ENCODE results near the gene OGFOD2. TPM values are rescaled to one million over a fixed set of nuclear protein-coding genes. Genes with fewer than 3 reads are reported as not detected.

The OGFOD2 gene
- total and polyA plus RNA-seq, 4 donors: 8.0 to 18.6 (median 12.3) TPM

- H3K9ac ChIP-seq (ENCODE audit: low read depth in 1 of 2, low read length in 2 of 2): no peak overlapping the region
- H3K4me3 ChIP-seq (ENCODE audit: low read depth in 1 of 3, low read length in 3 of 3): no peak overlapping the region
- WGBS: 96% methylated on average over 9 of the region's 9 CpGs
- H3K27ac ChIP-seq (ENCODE audit: low read depth in 1 of 2, low read length in 2 of 2): no peak overlapping the region
- no peak for DNase-seq (ENCODE audit: low spot score)
- H3K27me3 ChIP-seq (ENCODE audit: control insufficient read depth in 4 of 4, insufficient read depth in 4 of 4, low read length in 3 of 4): no peaks in the 10 kb centered on the region
- no peak for TF ChIP-seq SP1 (IDR thresholded peaks at IDR 0.05)
- TF ChIP-seq RAD21 (IDR thresholded peaks at IDR 0.05): no peak
- TF ChIP-seq MAX (IDR thresholded peaks at IDR 0.05): no peak
- TF ChIP-seq FOXA1 (IDR thresholded peaks at IDR 0.05): no peak
- no peak for TF ChIP-seq JUND (IDR thresholded peaks at IDR 0.05)
- H3K4me1 ChIP-seq (ENCODE audit: control insufficient read depth in 4 of 4, insufficient read depth in 4 of 4, low read length in 3 of 4): peaks cover 0 to 2% (median 0%) of the 10 kb centered on the region in 4 donors
- peaks cover 0 to 25% (median 7%) of the 10 kb centered on the region in 4 donors for H3K36me3 ChIP-seq (ENCODE audit: control insufficient read depth in 4 of 4, insufficient read depth in 3 of 4, low read depth in 1 of 4, low read length in 3 of 4)
- H3K9me3 ChIP-seq (ENCODE audit: control insufficient read depth in 4 of 4, low read length in 3 of 4): no peaks in the 10 kb centered on the region
Measured at GRCh38 chr12:123026094-123026853, 51.2 kb downstream of the OGFOD2 start.

- Histone ChIP-seq H3K4me1 (ENCODE audit: control insufficient read depth in 4 of 4, insufficient read depth in 4 of 4, low read length in 3 of 4) (peaks cover 0 to 2% (median 0%) of the 10 kb centered on the region in 4 donors), H3K9ac (ENCODE audit: low read depth in 1 of 2, low read length in 2 of 2) (no peak overlapping the region), H3K9me3 (ENCODE audit: control insufficient read depth in 4 of 4, low read length in 3 of 4) (no peaks in the 10 kb centered on the region), H3K27ac (ENCODE audit: low read depth in 1 of 2, low read length in 2 of 2) (no peak overlapping the region), H3K4me3 (ENCODE audit: low read depth in 1 of 3, low read length in 3 of 3) (no peak overlapping the region), H3K36me3 (ENCODE audit: control insufficient read depth in 4 of 4, insufficient read depth in 3 of 4, low read depth in 1 of 4, low read length in 3 of 4) (peaks cover 3 to 28% (median 9%) of the 10 kb centered on the region in 4 donors), H3K27me3 (ENCODE audit: control insufficient read depth in 4 of 4, insufficient read depth in 4 of 4, low read length in 3 of 4) (no peaks in the 10 kb centered on the region)
- no peak for DNase-seq (ENCODE audit: low spot score)
- 89% methylated on average over 19 of the region's 19 CpGs for WGBS
- TF ChIP-seq EGR1 (IDR thresholded peaks at IDR 0.05; ENCODE audit: low read depth in 2 of 2): no peak
- no peak for TF ChIP-seq GABPA (IDR thresholded peaks at IDR 0.05 in 1 of 2, conservative IDR thresholded peaks at IDR 0.05 in 1 of 2)
- TF ChIP-seq FOXA2 (IDR thresholded peaks at IDR 0.05): no peak
- TF ChIP-seq JUND (IDR thresholded peaks at IDR 0.05): no peak
- TF ChIP-seq HNF4A (conservative IDR thresholded peaks at IDR 0.05): no peak
- no peak for TF ChIP-seq RXRA (IDR thresholded peaks at IDR 0.05)
- TF ChIP-seq ATF3 (IDR thresholded peaks at IDR 0.05): no peak
- TF ChIP-seq YY1 (IDR thresholded peaks at IDR 0.05): no peak
- no peak for TF ChIP-seq TAF1 (conservative IDR thresholded peaks at IDR 0.05)
- TF ChIP-seq FOXA1 (IDR thresholded peaks at IDR 0.05): no peak
- no peak for TF ChIP-seq SP1 (IDR thresholded peaks at IDR 0.05)
- TF ChIP-seq, protein P1, sequence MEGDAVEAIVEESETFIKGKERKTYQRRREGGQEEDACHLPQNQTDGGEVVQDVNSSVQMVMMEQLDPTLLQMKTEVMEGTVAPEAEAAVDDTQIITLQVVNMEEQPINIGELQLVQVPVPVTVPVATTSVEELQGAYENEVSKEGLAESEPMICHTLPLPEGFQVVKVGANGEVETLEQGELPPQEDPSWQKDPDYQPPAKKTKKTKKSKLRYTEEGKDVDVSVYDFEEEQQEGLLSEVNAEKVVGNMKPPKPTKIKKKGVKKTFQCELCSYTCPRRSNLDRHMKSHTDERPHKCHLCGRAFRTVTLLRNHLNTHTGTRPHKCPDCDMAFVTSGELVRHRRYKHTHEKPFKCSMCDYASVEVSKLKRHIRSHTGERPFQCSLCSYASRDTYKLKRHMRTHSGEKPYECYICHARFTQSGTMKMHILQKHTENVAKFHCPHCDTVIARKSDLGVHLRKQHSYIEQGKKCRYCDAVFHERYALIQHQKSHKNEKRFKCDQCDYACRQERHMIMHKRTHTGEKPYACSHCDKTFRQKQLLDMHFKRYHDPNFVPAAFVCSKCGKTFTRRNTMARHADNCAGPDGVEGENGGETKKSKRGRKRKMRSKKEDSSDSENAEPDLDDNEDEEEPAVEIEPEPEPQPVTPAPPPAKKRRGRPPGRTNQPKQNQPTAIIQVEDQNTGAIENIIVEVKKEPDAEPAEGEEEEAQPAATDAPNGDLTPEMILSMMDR (IDR thresholded peaks at IDR 0.05; ENCODE audit: low read depth, low read length, missing input control): no peak
- no peak for TF ChIP-seq HNF4G (IDR thresholded peaks at IDR 0.05)
- TF ChIP-seq, protein P2, sequence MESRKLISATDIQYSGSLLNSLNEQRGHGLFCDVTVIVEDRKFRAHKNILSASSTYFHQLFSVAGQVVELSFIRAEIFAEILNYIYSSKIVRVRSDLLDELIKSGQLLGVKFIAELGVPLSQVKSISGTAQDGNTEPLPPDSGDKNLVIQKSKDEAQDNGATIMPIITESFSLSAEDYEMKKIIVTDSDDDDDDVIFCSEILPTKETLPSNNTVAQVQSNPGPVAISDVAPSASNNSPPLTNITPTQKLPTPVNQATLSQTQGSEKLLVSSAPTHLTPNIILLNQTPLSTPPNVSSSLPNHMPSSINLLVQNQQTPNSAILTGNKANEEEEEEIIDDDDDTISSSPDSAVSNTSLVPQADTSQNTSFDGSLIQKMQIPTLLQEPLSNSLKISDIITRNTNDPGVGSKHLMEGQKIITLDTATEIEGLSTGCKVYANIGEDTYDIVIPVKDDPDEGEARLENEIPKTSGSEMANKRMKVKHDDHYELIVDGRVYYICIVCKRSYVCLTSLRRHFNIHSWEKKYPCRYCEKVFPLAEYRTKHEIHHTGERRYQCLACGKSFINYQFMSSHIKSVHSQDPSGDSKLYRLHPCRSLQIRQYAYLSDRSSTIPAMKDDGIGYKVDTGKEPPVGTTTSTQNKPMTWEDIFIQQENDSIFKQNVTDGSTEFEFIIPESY (IDR thresholded peaks at IDR 0.05): no peak
- no peak for TF ChIP-seq RAD21 (IDR thresholded peaks at IDR 0.05)
- no peak for TF ChIP-seq MAX (IDR thresholded peaks at IDR 0.05)
- no peak for TF ChIP-seq REST (IDR thresholded peaks at IDR 0.05)
- TF ChIP-seq NR2F2 (IDR thresholded peaks at IDR 0.05): no peak
Measured at GRCh38 chr12:123027726-123028445, 52.8 kb downstream of the OGFOD2 start.

Data from liver (tissue), 9 donors.